DND-41 (cell line): Measurements from ENCODE around the gene ADNP.

Experiments used
- EZH2 ChIP-seq: IDR thresholded peaks from 3 replicates; pipeline ENCODE4 v1.6.1; 2012; ENCODE audit warnings: borderline replicate concordance, low read depth, mild to moderate bottlenecking, moderate library complexity, low read length, inconsistent platforms; ENCODE audit not compliant: severe bottlenecking
- TF ChIP-seq, protein P1 (sequence below): IDR thresholded peaks from 2 replicates; pipeline ENCODE4 v1.5.1; 2012; ENCODE audit warnings: borderline replicate concordance, low read length, moderate library complexity, mild to moderate bottlenecking; ENCODE audit not compliant: poor library complexity, severe bottlenecking; ENCODE audit errors: extremely low read depth

DNA sequence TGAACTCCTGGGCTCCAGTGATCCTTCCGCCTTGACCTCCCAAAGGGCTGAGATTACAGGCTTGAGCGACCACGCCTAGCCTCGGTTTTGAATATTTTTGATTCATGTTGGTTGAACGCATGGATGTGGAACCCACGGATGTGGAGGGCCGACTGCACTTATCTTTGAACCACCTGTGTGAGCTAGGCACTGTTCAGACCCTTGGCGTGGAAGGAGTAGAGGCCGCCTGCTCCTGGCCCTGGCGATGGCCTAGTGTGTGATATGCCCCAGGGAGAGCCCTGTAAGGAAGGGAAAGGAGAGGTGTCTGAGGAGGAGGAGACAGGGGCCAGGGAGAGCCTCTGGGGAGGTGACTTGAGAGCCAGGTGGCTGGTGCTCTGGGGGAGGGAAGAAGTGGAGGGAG, 72.1 kb downstream of the ADNP start:
- no peak for TF ChIP-seq EZH2
- TF ChIP-seq, protein P1, sequence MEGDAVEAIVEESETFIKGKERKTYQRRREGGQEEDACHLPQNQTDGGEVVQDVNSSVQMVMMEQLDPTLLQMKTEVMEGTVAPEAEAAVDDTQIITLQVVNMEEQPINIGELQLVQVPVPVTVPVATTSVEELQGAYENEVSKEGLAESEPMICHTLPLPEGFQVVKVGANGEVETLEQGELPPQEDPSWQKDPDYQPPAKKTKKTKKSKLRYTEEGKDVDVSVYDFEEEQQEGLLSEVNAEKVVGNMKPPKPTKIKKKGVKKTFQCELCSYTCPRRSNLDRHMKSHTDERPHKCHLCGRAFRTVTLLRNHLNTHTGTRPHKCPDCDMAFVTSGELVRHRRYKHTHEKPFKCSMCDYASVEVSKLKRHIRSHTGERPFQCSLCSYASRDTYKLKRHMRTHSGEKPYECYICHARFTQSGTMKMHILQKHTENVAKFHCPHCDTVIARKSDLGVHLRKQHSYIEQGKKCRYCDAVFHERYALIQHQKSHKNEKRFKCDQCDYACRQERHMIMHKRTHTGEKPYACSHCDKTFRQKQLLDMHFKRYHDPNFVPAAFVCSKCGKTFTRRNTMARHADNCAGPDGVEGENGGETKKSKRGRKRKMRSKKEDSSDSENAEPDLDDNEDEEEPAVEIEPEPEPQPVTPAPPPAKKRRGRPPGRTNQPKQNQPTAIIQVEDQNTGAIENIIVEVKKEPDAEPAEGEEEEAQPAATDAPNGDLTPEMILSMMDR, result no peak
